ENCODE data around the gene SLC6A18. TPM values are rescaled to one million over a fixed set of nuclear protein-coding genes. Genes with fewer than 3 reads are reported as not detected.

Gene SLC6A18
- total RNA-seq, 2 donors from 2014 or later: not detected

GRCh38 chr5:1210832-1211251, 14.3 kb upstream of the SLC6A18 start:
- Mint-ChIP-seq H3K9me3 (no peaks in the 10 kb centered on the region), H3K4me3 (no peak overlapping the region), H3K36me3 (ENCODE audit: insufficient read depth in 2 of 2) (no peaks in the 10 kb centered on the region), H3K27me3 (ENCODE audit: low read depth) (no peaks in the 10 kb centered on the region), H3K4me1 (ENCODE audit: low read depth) (no peaks in the 10 kb centered on the region), H3K27ac (no peak overlapping the region)
- ATAC-seq (replicated peaks in 1 of 2): no peak
- no peak for DNase-seq

DNA sequence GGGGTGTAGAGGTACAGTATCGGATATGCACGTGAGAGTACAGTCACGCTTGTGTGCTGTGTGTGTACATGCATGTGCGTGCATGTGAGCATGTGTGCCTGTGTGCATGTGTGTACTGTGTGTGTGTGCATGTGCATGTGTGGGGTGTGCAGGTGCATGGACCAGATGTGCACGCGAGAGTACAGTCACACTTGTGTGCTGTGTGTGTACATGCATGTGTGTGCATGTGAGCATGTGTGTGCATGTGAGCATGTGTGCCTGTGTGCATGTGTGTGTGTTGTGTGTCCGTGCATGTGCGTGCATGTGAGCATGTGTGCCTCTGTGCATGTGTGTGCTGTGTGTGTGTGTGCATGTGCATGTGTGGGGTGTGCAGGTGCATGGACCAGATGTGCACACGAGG, 13.5 kb upstream of the SLC6A18 start:
- no peak for ATAC-seq (replicated peaks in 1 of 2)
- no peak for DNase-seq
- H3K4me1 Mint-ChIP-seq (ENCODE audit: low read depth): no peaks in the 10 kb centered on the region
- no peaks in the 10 kb centered on the region for H3K36me3 Mint-ChIP-seq (ENCODE audit: insufficient read depth in 2 of 2)
- H3K4me3 Mint-ChIP-seq: no peak overlapping the region
- no peak overlapping the region for H3K27ac Mint-ChIP-seq
- no peaks in the 10 kb centered on the region for H3K27me3 Mint-ChIP-seq (ENCODE audit: low read depth)
- H3K9me3 Mint-ChIP-seq: no peaks in the 10 kb centered on the region

GRCh38 chr5:1212271-1212670, 12.9 kb upstream of the SLC6A18 start:
- Mint-ChIP-seq H3K36me3 (ENCODE audit: insufficient read depth in 2 of 2) (no peaks in the 10 kb centered on the region), H3K9me3 (no peaks in the 10 kb centered on the region), H3K27ac (no peak overlapping the region), H3K4me1 (ENCODE audit: low read depth) (no peaks in the 10 kb centered on the region), H3K4me3 (no peak overlapping the region), H3K27me3 (ENCODE audit: low read depth) (no peaks in the 10 kb centered on the region)
- no peak for ATAC-seq (replicated peaks in 1 of 2)
- no peak for DNase-seq

- ATAC-seq (replicated peaks in 1 of 2) (no peak), DNase-seq (no peak)
- Mint-ChIP-seq H3K36me3 (ENCODE audit: insufficient read depth in 2 of 2) (no peaks in the 10 kb centered on the region), H3K9me3 (no peaks in the 10 kb centered on the region), H3K27me3 (ENCODE audit: low read depth) (no peaks in the 10 kb centered on the region), H3K27ac (no peak overlapping the region), H3K4me1 (ENCODE audit: low read depth) (no peaks in the 10 kb centered on the region), H3K4me3 (no peak overlapping the region)
Observed at GRCh38 chr5:1212881-1213280, 12.3 kb upstream of the SLC6A18 start.

DNA sequence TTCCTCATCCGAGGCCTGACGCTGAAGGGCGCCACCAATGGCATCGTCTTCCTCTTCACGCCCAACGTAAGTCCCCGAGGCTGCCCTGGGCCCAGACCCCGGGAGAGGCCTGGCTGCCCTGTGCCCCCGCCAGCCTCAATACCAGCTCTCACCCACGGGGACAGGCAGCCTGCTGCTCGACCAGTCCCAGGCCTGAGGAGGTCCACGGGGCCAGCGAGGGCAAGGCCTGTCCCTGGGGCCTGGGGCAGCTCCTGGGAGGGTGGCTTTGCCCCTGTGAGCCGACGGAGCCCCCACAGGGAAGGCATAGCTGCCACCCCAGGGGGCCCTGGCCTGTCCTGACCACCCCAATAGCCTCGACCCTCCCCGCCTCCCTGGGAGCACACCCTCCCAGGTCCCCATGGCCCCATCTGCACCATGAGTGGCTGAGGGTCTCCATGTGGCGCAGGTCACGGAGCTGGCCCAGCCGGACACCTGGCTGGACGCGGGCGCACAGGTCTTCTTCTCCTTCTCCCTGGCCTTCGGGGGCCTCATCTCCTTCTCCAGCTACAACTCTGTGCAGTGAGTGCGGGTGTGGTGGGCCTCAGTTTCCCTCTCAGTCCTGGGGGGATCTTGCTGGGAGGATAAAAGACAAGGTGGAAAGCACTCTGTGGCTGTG, 11.5 kb upstream of the SLC6A18 start:
- DNase-seq (no peak), ATAC-seq (replicated peaks in 1 of 2) (no peak)
- Mint-ChIP-seq H3K27me3 (ENCODE audit: low read depth) (no peaks in the 10 kb centered on the region), H3K4me1 (ENCODE audit: low read depth) (no peaks in the 10 kb centered on the region), H3K36me3 (ENCODE audit: insufficient read depth in 2 of 2) (no peaks in the 10 kb centered on the region), H3K4me3 (no peak overlapping the region), H3K9me3 (no peaks in the 10 kb centered on the region), H3K27ac (no peak overlapping the region)

DNA sequence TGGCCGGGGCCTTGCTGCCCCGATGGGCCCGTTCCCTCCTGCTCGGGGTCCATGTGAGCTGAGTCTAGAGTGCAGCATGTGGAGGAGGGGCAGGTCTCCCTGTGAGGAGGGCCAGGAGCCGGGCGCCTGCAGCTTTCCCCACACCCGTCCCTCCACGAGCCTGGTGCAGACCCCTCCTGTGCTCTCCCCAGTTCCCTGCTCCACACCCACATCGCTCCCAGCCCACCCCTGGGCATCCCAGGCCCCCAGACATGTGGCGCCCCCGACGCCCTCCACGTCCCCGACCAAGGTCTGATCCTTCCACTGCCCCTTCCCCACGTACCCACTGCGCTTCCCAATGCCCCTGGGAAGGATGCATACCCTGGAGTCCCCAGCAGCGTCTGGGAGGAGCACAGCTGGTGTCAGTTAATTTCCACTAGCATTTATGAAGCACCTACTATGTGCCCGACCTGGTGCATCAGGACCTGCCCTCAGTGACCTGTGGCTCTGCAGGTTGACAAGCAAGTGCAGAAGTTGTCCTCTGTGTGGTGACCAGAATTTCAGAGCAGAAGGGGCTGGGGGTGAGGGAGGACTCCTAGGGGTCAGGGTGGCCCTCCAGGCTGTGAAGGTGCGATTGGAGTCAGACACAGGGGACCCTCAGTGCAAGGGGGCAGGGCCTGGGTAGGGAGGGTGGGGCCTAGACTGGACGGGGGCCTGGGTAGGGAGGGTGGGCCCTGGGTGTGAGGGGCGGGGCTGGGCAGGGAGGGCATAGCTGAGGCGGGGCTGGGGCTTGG, 10.8 kb upstream of the SLC6A18 start:
- H3K36me3 Mint-ChIP-seq (ENCODE audit: insufficient read depth in 2 of 2): no peaks in the 10 kb centered on the region
- H3K27ac Mint-ChIP-seq: no peak overlapping the region
- no peaks in the 10 kb centered on the region for H3K9me3 Mint-ChIP-seq
- H3K4me3 Mint-ChIP-seq: no peak overlapping the region
- H3K4me1 Mint-ChIP-seq (ENCODE audit: low read depth): no peaks in the 10 kb centered on the region
- ATAC-seq (replicated peaks in 1 of 2) (no peak), DNase-seq (no peak)
- H3K27me3 Mint-ChIP-seq (ENCODE audit: low read depth): no peaks in the 10 kb centered on the region

GRCh38 chr5:1214936-1215220, 10.3 kb upstream of the SLC6A18 start:
- DNase-seq (no peak), ATAC-seq (replicated peaks in 1 of 2) (no peak)
- Mint-ChIP-seq H3K27ac (no peak overlapping the region), H3K36me3 (ENCODE audit: insufficient read depth in 2 of 2) (no peaks in the 10 kb centered on the region), H3K4me3 (no peak overlapping the region), H3K4me1 (ENCODE audit: low read depth) (no peaks in the 10 kb centered on the region), H3K27me3 (ENCODE audit: low read depth) (no peaks in the 10 kb centered on the region), H3K9me3 (no peaks in the 10 kb centered on the region)

- Mint-ChIP-seq H3K27ac (no peak overlapping the region), H3K4me3 (no peak overlapping the region), H3K27me3 (ENCODE audit: low read depth) (no peaks in the 10 kb centered on the region), H3K4me1 (ENCODE audit: low read depth) (no peaks in the 10 kb centered on the region), H3K9me3 (no peaks in the 10 kb centered on the region), H3K36me3 (ENCODE audit: insufficient read depth in 2 of 2) (no peaks in the 10 kb centered on the region)
- DNase-seq: no peak
- ATAC-seq (replicated peaks in 1 of 2): no peak
Observed at GRCh38 chr5:1215320-1216096, 9.7 kb upstream of the SLC6A18 start.

DNA sequence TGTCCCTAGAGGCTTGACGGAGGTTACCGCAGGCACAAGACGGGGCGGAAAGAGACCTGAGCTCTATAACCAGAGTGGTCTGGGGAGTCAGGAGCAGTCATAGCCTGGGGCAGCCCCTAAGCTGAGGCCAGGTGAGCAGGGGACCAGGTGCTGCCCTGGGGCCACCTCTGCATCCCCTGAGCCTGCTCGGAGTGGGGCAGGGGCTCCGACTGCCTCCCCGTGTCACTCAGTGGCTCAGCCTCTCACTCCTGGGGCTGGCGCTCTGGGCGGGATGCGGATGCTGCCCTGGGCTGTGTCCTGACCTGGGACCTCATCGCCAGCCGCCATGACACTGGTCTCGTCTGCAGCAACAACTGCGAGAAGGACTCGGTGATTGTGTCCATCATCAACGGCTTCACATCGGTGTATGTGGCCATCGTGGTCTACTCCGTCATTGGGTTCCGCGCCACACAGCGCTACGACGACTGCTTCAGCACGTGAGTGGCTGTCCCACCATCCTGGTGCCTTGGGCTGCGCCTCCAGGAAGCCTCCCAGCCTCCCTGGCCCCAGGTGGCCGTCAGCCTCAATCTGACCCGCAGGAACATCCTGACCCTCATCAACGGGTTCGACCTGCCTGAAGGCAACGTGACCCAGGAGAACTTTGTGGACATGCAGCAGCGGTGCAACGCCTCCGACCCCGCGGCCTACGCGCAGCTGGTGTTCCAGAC, 8.8 kb upstream of the SLC6A18 start:
- Mint-ChIP-seq H3K27me3 (ENCODE audit: low read depth) (no peaks in the 10 kb centered on the region), H3K9me3 (no peaks in the 10 kb centered on the region), H3K27ac (no peak overlapping the region), H3K4me1 (ENCODE audit: low read depth) (no peaks in the 10 kb centered on the region), H3K4me3 (no peak overlapping the region), H3K36me3 (ENCODE audit: insufficient read depth in 2 of 2) (no peaks in the 10 kb centered on the region)
- DNase-seq (no peak), ATAC-seq (replicated peaks in 1 of 2) (no peak)

- Mint-ChIP-seq H3K4me1 (ENCODE audit: low read depth) (no peaks in the 10 kb centered on the region), H3K27ac (no peak overlapping the region), H3K36me3 (ENCODE audit: insufficient read depth in 2 of 2) (no peaks in the 10 kb centered on the region), H3K9me3 (no peaks in the 10 kb centered on the region), H3K27me3 (ENCODE audit: low read depth) (no peaks in the 10 kb centered on the region), H3K4me3 (no peak overlapping the region)
- DNase-seq (no peak), ATAC-seq (replicated peaks in 1 of 2) (no peak)
Observed at GRCh38 chr5:1216918-1217295, 8.3 kb upstream of the SLC6A18 start.

GRCh38 chr5:1217596-1218206, 7.5 kb upstream of the SLC6A18 start:
- no peak for ATAC-seq (replicated peaks in 1 of 2)

GRCh38 chr5:1218351-1219080, 6.7 kb upstream of the SLC6A18 start:
- Mint-ChIP-seq H3K4me1 (ENCODE audit: low read depth) (no peaks in the 10 kb centered on the region), H3K27ac (no peak overlapping the region), H3K36me3 (ENCODE audit: insufficient read depth in 2 of 2) (no peaks in the 10 kb centered on the region), H3K4me3 (no peak overlapping the region), H3K27me3 (ENCODE audit: low read depth) (no peaks in the 10 kb centered on the region), H3K9me3 (no peaks in the 10 kb centered on the region)
- DNase-seq (no peak), ATAC-seq (replicated peaks in 1 of 2) (no peak)

More at GRCh38 chr5:1217596-1218206, 7.5 kb upstream of the SLC6A18 start:
- DNase-seq: no peak
- no peaks in the 10 kb centered on the region for H3K4me1 Mint-ChIP-seq (ENCODE audit: low read depth)
- H3K36me3 Mint-ChIP-seq (ENCODE audit: insufficient read depth in 2 of 2): no peaks in the 10 kb centered on the region
- H3K27ac Mint-ChIP-seq: no peak overlapping the region
- H3K9me3 Mint-ChIP-seq: no peaks in the 10 kb centered on the region
- no peak overlapping the region for H3K4me3 Mint-ChIP-seq
- no peaks in the 10 kb centered on the region for H3K27me3 Mint-ChIP-seq (ENCODE audit: low read depth)

Measured in activated T-cell treated with anti-CD3 and anti-CD28 coated beads, Interleukin-2, amount 50 U/mL, for 72 hours (primary cell).